ENCODE results near the gene TTC16.

DNA sequence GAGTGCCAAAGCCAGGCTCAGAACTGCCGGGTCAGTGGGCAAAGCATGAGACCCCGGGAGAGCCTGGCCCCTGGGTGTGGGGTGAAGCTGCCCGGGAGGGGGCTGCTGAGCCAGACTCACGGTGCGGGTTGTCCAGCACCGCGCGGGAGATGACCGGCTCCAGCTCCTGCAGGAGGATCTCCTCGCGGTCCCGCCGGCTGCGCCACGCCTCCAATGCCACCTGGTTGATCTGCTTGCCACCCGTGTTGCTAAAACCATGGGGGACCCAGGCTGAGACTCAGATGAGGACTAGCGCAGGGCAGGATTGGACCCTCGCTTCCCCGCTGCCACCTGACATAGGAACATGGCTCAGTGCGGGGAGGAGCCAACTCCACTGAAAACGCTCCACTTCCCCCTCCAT, 16.6 kb downstream of the TTC16 start:
- TF ChIP-seq, protein P1, sequence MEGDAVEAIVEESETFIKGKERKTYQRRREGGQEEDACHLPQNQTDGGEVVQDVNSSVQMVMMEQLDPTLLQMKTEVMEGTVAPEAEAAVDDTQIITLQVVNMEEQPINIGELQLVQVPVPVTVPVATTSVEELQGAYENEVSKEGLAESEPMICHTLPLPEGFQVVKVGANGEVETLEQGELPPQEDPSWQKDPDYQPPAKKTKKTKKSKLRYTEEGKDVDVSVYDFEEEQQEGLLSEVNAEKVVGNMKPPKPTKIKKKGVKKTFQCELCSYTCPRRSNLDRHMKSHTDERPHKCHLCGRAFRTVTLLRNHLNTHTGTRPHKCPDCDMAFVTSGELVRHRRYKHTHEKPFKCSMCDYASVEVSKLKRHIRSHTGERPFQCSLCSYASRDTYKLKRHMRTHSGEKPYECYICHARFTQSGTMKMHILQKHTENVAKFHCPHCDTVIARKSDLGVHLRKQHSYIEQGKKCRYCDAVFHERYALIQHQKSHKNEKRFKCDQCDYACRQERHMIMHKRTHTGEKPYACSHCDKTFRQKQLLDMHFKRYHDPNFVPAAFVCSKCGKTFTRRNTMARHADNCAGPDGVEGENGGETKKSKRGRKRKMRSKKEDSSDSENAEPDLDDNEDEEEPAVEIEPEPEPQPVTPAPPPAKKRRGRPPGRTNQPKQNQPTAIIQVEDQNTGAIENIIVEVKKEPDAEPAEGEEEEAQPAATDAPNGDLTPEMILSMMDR (IDR thresholded peaks at IDR 0.05): no peak
- TF ChIP-seq EP300 (IDR thresholded peaks at IDR 0.05) (no peak), POLR2A (IDR thresholded peaks at IDR 0.05; ENCODE audit: low read depth) (no peak)
